ENCODE results near the gene MCC. TPM values are rescaled to one million over a fixed set of nuclear protein-coding genes. Genes with fewer than 3 reads are reported as not detected.

Gene MCC
- total RNA-seq, 2 donors from 2014 or later: 7.5 to 9.9 TPM

DNA sequence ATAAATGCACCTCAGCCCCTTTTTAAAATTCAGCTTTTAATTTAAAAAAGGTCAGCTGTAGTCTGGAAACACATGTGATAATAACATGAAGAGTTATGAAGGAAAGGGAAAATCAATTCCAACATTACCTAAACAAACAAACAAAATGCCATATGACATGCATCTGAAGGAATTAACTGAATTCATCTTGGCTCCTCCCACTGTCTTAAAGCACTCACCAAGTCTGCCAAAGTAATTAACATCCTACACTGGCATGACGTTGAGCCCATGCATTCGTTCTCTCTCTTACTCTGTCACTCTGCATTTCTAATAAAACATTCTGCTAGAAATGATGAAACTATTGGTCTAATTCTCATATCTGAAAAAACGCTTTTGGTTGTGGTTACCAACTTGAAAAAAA, 91.2 kb downstream of the MCC start:
- WGBS, 2 donors: 66 to 76% methylated on average over 3 of the region's 3 CpGs
- no peaks in the 10 kb centered on the region for H3K4me1 ChIP-seq
- no peak overlapping the region for H3K4me3 ChIP-seq
- intact Hi-C loops (cut with DNase I): no loop called here
- no peak for TF ChIP-seq POLR2A (IDR thresholded peaks at IDR 0.05)
- TF ChIP-seq, protein P1, sequence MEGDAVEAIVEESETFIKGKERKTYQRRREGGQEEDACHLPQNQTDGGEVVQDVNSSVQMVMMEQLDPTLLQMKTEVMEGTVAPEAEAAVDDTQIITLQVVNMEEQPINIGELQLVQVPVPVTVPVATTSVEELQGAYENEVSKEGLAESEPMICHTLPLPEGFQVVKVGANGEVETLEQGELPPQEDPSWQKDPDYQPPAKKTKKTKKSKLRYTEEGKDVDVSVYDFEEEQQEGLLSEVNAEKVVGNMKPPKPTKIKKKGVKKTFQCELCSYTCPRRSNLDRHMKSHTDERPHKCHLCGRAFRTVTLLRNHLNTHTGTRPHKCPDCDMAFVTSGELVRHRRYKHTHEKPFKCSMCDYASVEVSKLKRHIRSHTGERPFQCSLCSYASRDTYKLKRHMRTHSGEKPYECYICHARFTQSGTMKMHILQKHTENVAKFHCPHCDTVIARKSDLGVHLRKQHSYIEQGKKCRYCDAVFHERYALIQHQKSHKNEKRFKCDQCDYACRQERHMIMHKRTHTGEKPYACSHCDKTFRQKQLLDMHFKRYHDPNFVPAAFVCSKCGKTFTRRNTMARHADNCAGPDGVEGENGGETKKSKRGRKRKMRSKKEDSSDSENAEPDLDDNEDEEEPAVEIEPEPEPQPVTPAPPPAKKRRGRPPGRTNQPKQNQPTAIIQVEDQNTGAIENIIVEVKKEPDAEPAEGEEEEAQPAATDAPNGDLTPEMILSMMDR (IDR thresholded peaks at IDR 0.05): no peak
- no peak for DNase-seq
- no peaks in the 10 kb centered on the region for H3K36me3 ChIP-seq (replicated peaks in 1 of 2; ENCODE audit: insufficient read depth in 1 of 2, low read depth in 2 of 2)
- H3K27ac ChIP-seq: no peak overlapping the region
- H3K27me3 ChIP-seq: no peaks in the 10 kb centered on the region
- ATAC-seq: no peak
- H3K9me3 ChIP-seq: no peaks in the 10 kb centered on the region

DNA sequence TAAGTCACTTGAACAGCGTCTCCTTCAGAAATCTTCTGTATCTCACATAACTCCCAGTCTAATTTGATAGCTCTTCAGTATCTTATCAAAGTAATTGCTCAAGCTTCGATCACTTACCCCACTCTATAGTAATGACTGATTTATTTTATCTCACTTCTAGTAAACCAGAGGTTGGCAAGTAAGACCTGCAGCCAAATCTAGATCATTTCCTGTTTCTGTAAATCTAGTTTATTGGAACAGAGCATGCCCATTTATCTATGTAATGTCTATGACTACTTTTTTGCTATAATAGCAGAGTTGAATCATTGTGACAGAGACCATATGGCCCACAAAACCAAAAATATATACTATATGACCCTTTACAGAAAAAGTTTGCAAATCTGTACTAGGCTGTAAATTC, 93.6 kb downstream of the MCC start:
- 58 to 62% methylated on average over 2 of the region's 2 CpGs for WGBS, 2 donors
- H3K4me1 ChIP-seq: no peaks in the 10 kb centered on the region
- intact Hi-C loops (cut with DNase I): no loop called here

DNA sequence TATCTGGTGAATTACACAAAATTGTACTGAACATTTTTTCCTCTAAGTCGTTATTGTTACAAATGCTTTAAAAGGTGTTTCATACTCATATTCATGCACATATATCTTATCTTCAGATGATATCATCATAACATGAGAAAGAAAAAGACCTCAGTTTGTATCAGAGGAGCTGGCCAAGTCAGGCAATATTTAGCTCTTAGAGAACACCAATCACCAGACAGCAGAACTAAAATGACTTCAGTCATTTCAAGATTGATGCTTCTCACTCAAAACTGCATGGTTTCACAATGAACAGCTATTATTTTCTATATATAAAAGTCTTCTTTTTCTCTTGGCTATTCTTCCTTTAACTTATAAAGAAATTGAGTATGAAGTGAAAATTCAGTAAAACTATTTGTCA, 98.0 kb downstream of the MCC start:
- ATAC-seq (no peak), DNase-seq (no peak)
- Histone ChIP-seq H3K27me3 (no peaks in the 10 kb centered on the region), H3K4me1 (no peaks in the 10 kb centered on the region), H3K27ac (no peak overlapping the region), H3K36me3 (replicated peaks in 1 of 2; ENCODE audit: insufficient read depth in 1 of 2, low read depth in 2 of 2) (no peaks in the 10 kb centered on the region), H3K4me3 (no peak overlapping the region), H3K9me3 (no peaks in the 10 kb centered on the region)
- WGBS, 2 donors: 70 to 84% methylated on average over 1 of the region's 1 CpG
- intact Hi-C loops (cut with DNase I): no loop called here
- TF ChIP-seq, protein P1 (IDR thresholded peaks at IDR 0.05): no peak
- TF ChIP-seq POLR2A (IDR thresholded peaks at IDR 0.05): no peak

More for the DNA sequence above, 93.6 kb downstream of the MCC start:
- no peaks in the 10 kb centered on the region for H3K27me3 ChIP-seq
- no peak for TF ChIP-seq POLR2A (IDR thresholded peaks at IDR 0.05)
- TF ChIP-seq, protein P1 (IDR thresholded peaks at IDR 0.05): no peak
- no peak overlapping the region for H3K27ac ChIP-seq
- H3K9me3 ChIP-seq: no peaks in the 10 kb centered on the region
- DNase-seq (no peak), ATAC-seq (no peak)
- no peaks in the 10 kb centered on the region for H3K36me3 ChIP-seq (replicated peaks in 1 of 2; ENCODE audit: insufficient read depth in 1 of 2, low read depth in 2 of 2)
- no peak overlapping the region for H3K4me3 ChIP-seq

DNA sequence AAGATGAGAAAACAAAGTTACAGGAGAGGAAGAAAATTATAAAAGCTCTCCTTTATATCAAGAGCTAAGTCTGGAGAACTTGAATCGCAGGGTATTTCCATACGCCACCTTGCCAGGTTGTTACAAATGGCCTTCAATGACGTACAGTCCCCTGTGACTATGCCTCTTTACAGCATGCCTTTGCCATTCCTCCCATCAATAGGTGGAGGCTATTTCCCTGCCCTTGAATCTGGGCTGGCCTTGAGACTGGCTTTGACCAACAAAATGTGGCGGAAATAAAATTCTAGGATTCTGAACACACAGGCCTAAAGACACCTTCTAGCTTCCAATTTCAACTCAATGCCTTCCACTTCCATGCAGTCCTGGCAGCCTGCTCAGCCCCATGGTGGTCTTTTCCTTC, 99.1 kb downstream of the MCC start:
- H3K9me3 ChIP-seq: no peaks in the 10 kb centered on the region
- TF ChIP-seq, protein P1 (IDR thresholded peaks at IDR 0.05): no peak
- TF ChIP-seq POLR2A (IDR thresholded peaks at IDR 0.05): no peak
- DNase-seq (no peak), ATAC-seq (no peak)
- 95 to 96% methylated on average over 4 of the region's 4 CpGs for WGBS, 2 donors
- H3K27ac ChIP-seq: no peak overlapping the region
- H3K36me3 ChIP-seq (replicated peaks in 1 of 2; ENCODE audit: insufficient read depth in 1 of 2, low read depth in 2 of 2): no peaks in the 10 kb centered on the region
- H3K27me3 ChIP-seq: no peaks in the 10 kb centered on the region
- no peaks in the 10 kb centered on the region for H3K4me1 ChIP-seq
- no peak overlapping the region for H3K4me3 ChIP-seq
- intact Hi-C loops (cut with DNase I): no loop called here

DNA sequence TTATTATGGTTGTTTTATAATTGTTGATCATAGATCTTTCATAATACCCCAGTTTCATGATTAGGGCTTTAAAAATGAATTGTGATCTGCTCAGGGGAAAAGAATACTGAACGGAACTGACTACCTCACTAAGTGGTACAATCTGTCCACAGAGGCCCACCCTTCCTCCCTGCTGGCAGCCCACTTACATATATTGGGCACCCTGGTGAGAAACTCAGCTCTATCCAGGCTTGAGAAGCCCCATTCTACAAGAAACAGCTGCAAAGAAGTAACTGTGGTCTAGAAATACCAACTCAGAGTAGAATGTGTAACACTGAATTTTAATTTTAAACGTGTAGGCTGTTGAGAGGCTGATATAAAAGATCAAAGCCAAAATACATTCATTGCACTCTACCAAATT, 100.4 kb downstream of the MCC start:
- Histone ChIP-seq H3K4me1 (no peaks in the 10 kb centered on the region), H3K27ac (no peak overlapping the region), H3K4me3 (no peak overlapping the region), H3K36me3 (replicated peaks in 1 of 2; ENCODE audit: insufficient read depth in 1 of 2, low read depth in 2 of 2) (no peaks in the 10 kb centered on the region), H3K27me3 (no peaks in the 10 kb centered on the region), H3K9me3 (no peaks in the 10 kb centered on the region)
- no peak for TF ChIP-seq POLR2A (IDR thresholded peaks at IDR 0.05)
- TF ChIP-seq, protein P1 (IDR thresholded peaks at IDR 0.05): no peak
- ATAC-seq (no peak), DNase-seq (no peak)
- intact Hi-C loops (cut with DNase I): no loop called here
- 82 to 89% methylated on average over 2 of the region's 2 CpGs for WGBS, 2 donors
